ENCODE data around the gene MTOR. TPM values are rescaled to one million over a fixed set of nuclear protein-coding genes. Genes with fewer than 3 reads are reported as not detected.

Gene MTOR
- total RNA-seq, 1 experiment from 2014 or later, result 48.0 TPM

DNA sequence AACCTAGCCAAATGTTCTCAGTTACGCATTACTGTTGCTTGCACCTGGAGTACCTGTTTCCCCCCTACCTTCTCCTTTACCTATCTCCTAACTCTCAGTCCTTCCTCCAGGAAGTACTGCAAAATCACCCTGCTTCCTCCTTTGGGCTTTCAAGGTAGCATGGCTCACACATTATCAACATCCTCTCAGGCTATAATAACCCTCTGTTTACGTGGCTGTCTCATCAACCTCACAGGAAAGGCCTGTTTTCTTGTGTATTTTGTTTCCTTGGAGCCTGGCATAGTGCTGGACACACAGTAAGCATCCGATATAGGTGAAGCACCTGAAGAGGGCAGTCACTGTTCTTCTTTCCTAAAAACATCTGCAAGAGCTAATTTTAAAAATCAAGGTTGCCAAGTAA is 105.9 kb downstream of the MTOR start:
- H3K79me2 ChIP-seq (ENCODE audit: low read length), result 0 out of 2 replicates have a peak, but pooled peaks cover 6% of the 10 kb centered on the region
- H4K20me1 ChIP-seq (ENCODE audit: low read length), result no peaks in the 10 kb centered on the region
- peaks cover 12% of the 10 kb centered on the region for H3F3A ChIP-seq (ENCODE audit: low read length, unreplicated experiment)
- ATAC-seq (peak; percentile 78), DNase-seq (peak; percentile 94)
- no peaks in the 10 kb centered on the region for H3K9me3 ChIP-seq (ENCODE audit: low read length)
- peak overlapping the region; percentile 86 for H3K27ac ChIP-seq (ENCODE audit: low read length)
- TF ChIP-seq, protein P1, sequence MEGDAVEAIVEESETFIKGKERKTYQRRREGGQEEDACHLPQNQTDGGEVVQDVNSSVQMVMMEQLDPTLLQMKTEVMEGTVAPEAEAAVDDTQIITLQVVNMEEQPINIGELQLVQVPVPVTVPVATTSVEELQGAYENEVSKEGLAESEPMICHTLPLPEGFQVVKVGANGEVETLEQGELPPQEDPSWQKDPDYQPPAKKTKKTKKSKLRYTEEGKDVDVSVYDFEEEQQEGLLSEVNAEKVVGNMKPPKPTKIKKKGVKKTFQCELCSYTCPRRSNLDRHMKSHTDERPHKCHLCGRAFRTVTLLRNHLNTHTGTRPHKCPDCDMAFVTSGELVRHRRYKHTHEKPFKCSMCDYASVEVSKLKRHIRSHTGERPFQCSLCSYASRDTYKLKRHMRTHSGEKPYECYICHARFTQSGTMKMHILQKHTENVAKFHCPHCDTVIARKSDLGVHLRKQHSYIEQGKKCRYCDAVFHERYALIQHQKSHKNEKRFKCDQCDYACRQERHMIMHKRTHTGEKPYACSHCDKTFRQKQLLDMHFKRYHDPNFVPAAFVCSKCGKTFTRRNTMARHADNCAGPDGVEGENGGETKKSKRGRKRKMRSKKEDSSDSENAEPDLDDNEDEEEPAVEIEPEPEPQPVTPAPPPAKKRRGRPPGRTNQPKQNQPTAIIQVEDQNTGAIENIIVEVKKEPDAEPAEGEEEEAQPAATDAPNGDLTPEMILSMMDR (conservative IDR thresholded peaks at IDR 0.05; ENCODE audit: low read depth, low read length), result peak; percentile 57
- TF ChIP-seq EZH2phosphoT487 (IDR thresholded peaks at IDR 0.05; ENCODE audit: borderline replicate concordance, low read length), result no peak
- TF ChIP-seq EZH2 (IDR thresholded peaks at IDR 0.05; ENCODE audit: low read length, unreplicated experiment), result no peak
- no peaks in the 10 kb centered on the region for H3K27me3 ChIP-seq (ENCODE audit: low read length)
- peaks cover 52% of the 10 kb centered on the region for H3K4me1 ChIP-seq (ENCODE audit: insufficient read depth, low read length)
- peaks cover 12% of the 10 kb centered on the region for H3K36me3 ChIP-seq (ENCODE audit: low read depth, low read length)
- POLR2A ChIA-PET (ENCODE audit: unreplicated experiment), result no interaction called here
- intact Hi-C loops (cut with micrococcal nuclease), result loop anchor here (1.0 to 2.0 kb wide), 2 partner anchors 9 to 24 kb away; no protein-coding TSS in a partner anchor
- H3K9me2 ChIP-seq (replicated peaks; ENCODE audit: low read length), result no peaks in the 10 kb centered on the region
- peak overlapping the region; percentile 22 for H3K4me2 ChIP-seq (ENCODE audit: low read length)
- peak overlapping the region; percentile 56 for H3K9ac ChIP-seq (ENCODE audit: low read length)
- no TSS peak for BruUV-seq (replicated peaks)
- H3K4me3 ChIP-seq (ENCODE audit: low read length), result no peak overlapping the region
- CTCF ChIA-PET, result interaction anchor here (0.6 to 1.0 kb wide), 5 partner anchors 9 to 85 kb away, joined by 3 to 8 read pairs (median 3); partner anchors contain the start of gene EXOSC10
- H2AFZ ChIP-seq (ENCODE audit: low read length), result no peak overlapping the region

DNA sequence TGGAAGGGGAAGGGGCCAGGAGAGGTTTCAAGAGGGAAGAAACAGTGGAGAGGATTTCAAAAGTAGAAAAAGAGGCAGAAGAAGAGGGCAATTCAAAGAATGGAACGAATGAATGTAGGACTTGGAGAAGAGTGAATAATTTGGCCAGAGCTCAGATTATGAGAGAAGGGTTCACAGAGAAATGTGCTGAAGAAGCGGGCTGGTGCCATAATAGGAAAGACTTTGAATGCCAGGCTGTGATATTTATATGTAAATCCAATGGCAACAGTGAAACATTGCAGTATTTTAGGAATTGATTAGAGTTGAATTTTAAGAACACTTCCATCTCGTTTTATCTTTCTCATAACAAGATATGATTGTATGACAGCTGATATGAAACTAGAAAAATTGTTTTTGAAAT is 109.2 kb downstream of the MTOR start:
- H2AFZ ChIP-seq (ENCODE audit: low read length), result no peak overlapping the region
- TF ChIP-seq EZH2 (IDR thresholded peaks at IDR 0.05; ENCODE audit: low read length, unreplicated experiment) (no peak), EZH2phosphoT487 (IDR thresholded peaks at IDR 0.05; ENCODE audit: borderline replicate concordance, low read length) (no peak)
- TF ChIP-seq, protein P1 (conservative IDR thresholded peaks at IDR 0.05; ENCODE audit: low read depth, low read length), result no peak
- H3K4me3 ChIP-seq (ENCODE audit: low read length), result no peak overlapping the region
- intact Hi-C loops (cut with micrococcal nuclease), result no loop called here
- DNase-seq (no peak), ATAC-seq (no peak)
- ChIA-PET CTCF (no interaction called here), POLR2A (ENCODE audit: unreplicated experiment) (no interaction called here)
- H3K4me1 ChIP-seq (ENCODE audit: insufficient read depth, low read length), result peaks cover 47% of the 10 kb centered on the region
- no peaks in the 10 kb centered on the region for H3K27me3 ChIP-seq (ENCODE audit: low read length)
- no peak overlapping the region for H3K27ac ChIP-seq (ENCODE audit: low read length)
- no peaks in the 10 kb centered on the region for H3K79me2 ChIP-seq (ENCODE audit: low read length)
- no TSS peak for BruUV-seq (replicated peaks)
- no peaks in the 10 kb centered on the region for H3K9me3 ChIP-seq (ENCODE audit: low read length)
- H3K4me2 ChIP-seq (ENCODE audit: low read length), result no peak overlapping the region
- H3K9me2 ChIP-seq (replicated peaks; ENCODE audit: low read length), result no peaks in the 10 kb centered on the region
- H3K36me3 ChIP-seq (ENCODE audit: low read depth, low read length), result peaks cover 33% of the 10 kb centered on the region
- H4K20me1 ChIP-seq (ENCODE audit: low read length), result no peaks in the 10 kb centered on the region
- peaks cover 8% of the 10 kb centered on the region for H3F3A ChIP-seq (ENCODE audit: low read length, unreplicated experiment)
- no peak overlapping the region for H3K9ac ChIP-seq (ENCODE audit: low read length)

DNA sequence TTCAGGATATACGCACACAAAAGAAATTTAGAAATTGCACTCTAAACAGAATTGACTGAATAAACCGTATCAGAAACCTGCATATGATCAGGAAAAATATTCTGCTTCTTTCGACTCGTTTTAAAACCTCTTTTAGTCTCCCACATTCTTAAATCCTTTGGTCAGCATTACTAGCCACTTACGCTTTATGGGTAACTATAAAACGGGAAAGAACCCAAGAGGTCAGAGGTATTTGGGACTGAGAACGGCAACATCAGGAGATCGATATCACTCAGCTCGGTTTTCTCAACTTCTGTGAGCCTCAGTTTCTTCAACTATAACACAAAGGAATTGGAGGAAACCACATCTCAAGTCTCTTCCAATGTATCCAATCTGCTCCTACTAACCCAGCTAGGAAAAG is 109.6 kb downstream of the MTOR start:
- Histone ChIP-seq H3K27ac (ENCODE audit: low read length) (no peak overlapping the region), H3F3A (ENCODE audit: low read length, unreplicated experiment) (peaks cover 11% of the 10 kb centered on the region), H3K9ac (ENCODE audit: low read length) (no peak overlapping the region), H3K79me2 (ENCODE audit: low read length) (no peaks in the 10 kb centered on the region), H3K4me2 (ENCODE audit: low read length) (no peak overlapping the region), H3K36me3 (ENCODE audit: low read depth, low read length) (peaks cover 33% of the 10 kb centered on the region), H3K27me3 (ENCODE audit: low read length) (no peaks in the 10 kb centered on the region), H2AFZ (ENCODE audit: low read length) (no peak overlapping the region), H3K4me1 (ENCODE audit: insufficient read depth, low read length) (peaks cover 47% of the 10 kb centered on the region), H3K9me3 (ENCODE audit: low read length) (no peaks in the 10 kb centered on the region), H3K9me2 (replicated peaks; ENCODE audit: low read length) (no peaks in the 10 kb centered on the region), H4K20me1 (ENCODE audit: low read length) (no peaks in the 10 kb centered on the region), H3K4me3 (ENCODE audit: low read length) (no peak overlapping the region)
- no peak for DNase-seq
- BruUV-seq (replicated peaks), result no TSS peak
- CTCF ChIA-PET, result no interaction called here
- ATAC-seq, result no peak
- TF ChIP-seq EZH2 (IDR thresholded peaks at IDR 0.05; ENCODE audit: low read length, unreplicated experiment), result no peak
- no peak for TF ChIP-seq EZH2phosphoT487 (IDR thresholded peaks at IDR 0.05; ENCODE audit: borderline replicate concordance, low read length)
- TF ChIP-seq, protein P1 (conservative IDR thresholded peaks at IDR 0.05; ENCODE audit: low read depth, low read length), result no peak
- POLR2A ChIA-PET (ENCODE audit: unreplicated experiment), result no interaction called here
- intact Hi-C loops (cut with micrococcal nuclease), result no loop called here
